Esophagus muscularis mucosa (tissue), 4 donors: ENCODE data around the gene CCR3. TPM values are rescaled to one million over a fixed set of nuclear protein-coding genes. Genes with fewer than 3 reads are reported as not detected.

ENCODE experiments used
- DNase-seq: peaks from one replicate; pipeline ENCODE4 v3.0.0-alpha.2; 2017; ENCODE audit errors: extremely low spot score
- H3K27ac ChIP-seq, 4 donors: fragments of 200-600 bp; sonication (generic); replicated peaks in 1 of 4; 1 replicate in 3 of 4; 2 replicates in 1 of 4; pipeline ENCODE4 v1.5.1; 2016 to 2019; ENCODE audit warnings: mild to moderate bottlenecking in 1 of 4
- H3K27me3 ChIP-seq, 4 donors: fragments of 200-600 bp; sonication (generic); one replicate each; pipeline versions ENCODE4 v1.5.1 to v1.6.0; 2016 to 2019
- H3K36me3 ChIP-seq, 4 donors: fragments of 200-600 bp; sonication (generic); one replicate each; pipeline ENCODE4 v1.5.1; 2016 to 2019
- H3K4me1 ChIP-seq, 4 donors: fragments of 200-600 bp; sonication (generic); one replicate each; pipeline ENCODE4 v1.5.1; 2016 to 2019
- H3K4me3 ChIP-seq, 4 donors: fragments of 200-600 bp; sonication (generic); 1 replicate in 2 of 4; 2 replicates in 2 of 4; pipeline ENCODE4 v1.5.1; 2016 to 2019; ENCODE audit warnings: mild to moderate bottlenecking in 4 of 4, moderate library complexity in 1 of 4
- H3K9me3 ChIP-seq, 4 donors: fragments of 200-600 bp; sonication (generic); 1 replicate in 3 of 4; 2 replicates in 1 of 4; pipeline ENCODE4 v1.5.1; 2016 to 2019
- CTCF ChIP-seq, 3 experiments: fragments of 200-600 bp in 2 of 3; fragments of 450-650 bp in 1 of 3; sonication (generic) in 2 of 3; IDR thresholded peaks; one replicate each; pipeline ENCODE4 v1.5.1; 2017 to 2019; ENCODE audit warnings: antibody characterized with exemption in 3 of 3, mild to moderate bottlenecking in 2 of 3, moderate library complexity in 1 of 3
- EP300 ChIP-seq: sonication (generic); formaldehyde crosslinking; IDR thresholded peaks from one replicate; pipeline ENCODE4 v1.6.1; 2017; ENCODE audit warnings: antibody characterized with exemption
- POLR2A ChIP-seq: fragments of 450-650 bp; IDR thresholded peaks from one replicate; pipeline ENCODE4 v1.6.1; 2017; ENCODE audit warnings: antibody characterized with exemption, moderate library complexity, mild to moderate bottlenecking, low read depth
- POLR2AphosphoS5 ChIP-seq, 2 donors: sonication (generic); formaldehyde crosslinking; IDR thresholded peaks; one replicate each; pipeline ENCODE4 v1.6.1; 2017; ENCODE audit warnings: antibody characterized with exemption in 2 of 2
- WGBS: methylation state at CpG from one replicate; pipeline ENCODE4 v1.1.5; 2018; 5-methylcytosine and 5-hydroxymethylcytosine counted together
- intact Hi-C: fragments of 100-400 bp; cut with DNase I; formaldehyde crosslinking; loops from one replicate; pipeline ENCODE4 v1.15.1; 2023
- total RNA-seq, 4 donors: library from RNA; depleted of rRNA; stranded (reverse); fragments of >200 nt; gene quantifications; one replicate each; pipeline versions ENCODE4 v1.1.0 to v1.2.1, GENCODE V29; 2016

Gene CCR3
- total RNA-seq: not detected

- Histone ChIP-seq H3K27ac (no peak within 1 kb of the TSS), H3K4me1 (no peaks in the 10 kb centered on the region), H3K36me3 (no peaks in the 10 kb centered on the region), H3K27me3 (no peaks in the 10 kb centered on the region), H3K4me3 (no peak within 1 kb of the TSS), H3K9me3 (no peaks in the 10 kb centered on the region)
- no peak for TF ChIP-seq POLR2A
- no peak for TF ChIP-seq POLR2AphosphoS5 (IDR thresholded peaks at IDR 0.05)
- no peak for TF ChIP-seq EP300
- TF ChIP-seq CTCF (IDR thresholded peaks at IDR 0.05): no peak
- intact Hi-C loops: no loop called here
- DNase-seq: no peak
- 78% methylated on average over 4 of the region's 4 CpGs for WGBS
Observed at GRCh38 chr3:46242120-46242519, at the start of gene CCR3. Gene CCR3, plus strand, starts transcription at chr3:46242460. Its CDS starts 22,699 bp downstream, at chr3:46265159.

GRCh38 chr3:46192939-46193338, 49.3 kb upstream of the CCR3 start:
- TF ChIP-seq POLR2AphosphoS5 (IDR thresholded peaks at IDR 0.05) (no peak), POLR2A (no peak), EP300 (no peak), CTCF (IDR thresholded peaks at IDR 0.05) (no peak)
- Histone ChIP-seq H3K27ac (no peak overlapping the region), H3K4me1 (no peaks in the 10 kb centered on the region), H3K27me3 (no peaks in the 10 kb centered on the region), H3K9me3 (peaks cover 0 to 26% (median 14%) of the 10 kb centered on the region in 4 donors), H3K36me3 (no peaks in the 10 kb centered on the region), H3K4me3 (no peak overlapping the region)
- no peak for DNase-seq
- intact Hi-C loops: no loop called here
- 68% methylated on average over 5 of the region's 5 CpGs for WGBS

- H3K27ac ChIP-seq: no peak overlapping the region
- TF ChIP-seq POLR2A: no peak
- TF ChIP-seq POLR2AphosphoS5 (IDR thresholded peaks at IDR 0.05): no peak
- no peak for TF ChIP-seq EP300
- TF ChIP-seq CTCF (IDR thresholded peaks at IDR 0.05): no peak
- peaks cover 0 to 31% (median 14%) of the 10 kb centered on the region in 4 donors for H3K9me3 ChIP-seq
- H3K36me3 ChIP-seq: no peaks in the 10 kb centered on the region
- no peak overlapping the region for H3K4me3 ChIP-seq
- H3K27me3 ChIP-seq: no peaks in the 10 kb centered on the region
- WGBS: 75% methylated on average over 1 of the region's 1 CpG
- no peak for DNase-seq
- H3K4me1 ChIP-seq: no peaks in the 10 kb centered on the region
- intact Hi-C loops: no loop called here
Observed at GRCh38 chr3:46193436-46193835, 48.8 kb upstream of the CCR3 start.

GRCh38 chr3:46194868-46195553, 47.2 kb upstream of the CCR3 start:
- H3K4me3 ChIP-seq: no peak overlapping the region
- peaks cover 0 to 33% (median 14%) of the 10 kb centered on the region in 4 donors for H3K9me3 ChIP-seq
- no peaks in the 10 kb centered on the region for H3K36me3 ChIP-seq
- DNase-seq: no peak
- TF ChIP-seq POLR2A (no peak), EP300 (no peak), POLR2AphosphoS5 (IDR thresholded peaks at IDR 0.05) (no peak), CTCF (IDR thresholded peaks at IDR 0.05) (no peak)
- WGBS: 92% methylated on average over 4 of the region's 4 CpGs
- no peaks in the 10 kb centered on the region for H3K27me3 ChIP-seq
- H3K4me1 ChIP-seq: no peaks in the 10 kb centered on the region
- H3K27ac ChIP-seq: no peak overlapping the region
- intact Hi-C loops: no loop called here
